ENCODE data around the gene IQGAP1.

IQGAP1 gene

GRCh38 chr15:90365414-90366055 is 22.5 kb upstream of the IQGAP1 start:
- no peaks in the 10 kb centered on the region; a peak in 2 of 22 replicates for H3K36me3 ChIP-seq
- H3K27me3 ChIP-seq = no peaks in the 10 kb centered on the region
- no peak overlapping the region for H3K9ac ChIP-seq
- peak overlapping the region in 2 of 11 experiments; percentile 81 to 88; a peak in 3 of 22 replicates for H3K4me2 ChIP-seq
- no peaks in the 10 kb centered on the region for H4K20me1 ChIP-seq
- no peaks in the 10 kb centered on the region for H3K9me3 ChIP-seq (replicated peaks in 1 of 11)
- no peak for TF ChIP-seq Cebpa-rat (IDR thresholded peaks at IDR 0.05)
- H3K27ac ChIP-seq = peak overlapping the region in 1 of 11 experiments; percentile 4; a peak in 1 of 22 replicates
- H3K4me1 ChIP-seq = peaks cover 24 to 97% (median 38%) of the 10 kb centered on the region in 10 experiments
- no peak overlapping the region for H3K4me3 ChIP-seq

DNA sequence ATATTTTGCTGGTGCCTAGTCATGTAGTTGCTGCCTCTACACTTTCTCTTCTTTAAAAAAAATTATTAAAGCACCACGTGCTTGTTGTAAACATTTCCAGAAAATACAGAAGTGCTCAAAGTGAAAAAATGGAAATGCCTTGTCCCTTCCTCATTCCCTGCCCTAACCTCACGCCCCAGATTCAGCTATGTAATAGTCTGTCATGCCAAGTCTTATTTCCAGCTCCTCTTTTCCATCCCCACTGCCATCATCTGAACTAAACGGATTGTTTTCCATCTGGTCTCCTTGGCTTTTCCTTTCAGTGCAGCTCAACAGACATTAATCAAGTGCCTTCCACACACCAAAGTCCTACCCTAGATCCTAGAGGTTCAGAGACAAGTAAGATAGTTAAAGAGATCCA is 20.5 kb upstream of the IQGAP1 start:
- Histone ChIP-seq H3K4me2 (peak overlapping the region in 4 of 11 experiments; percentile 37 to 88 (median 74); a peak in 8 of 22 replicates), H3K27ac (peak overlapping the region in 4 of 11 experiments; percentile 12 to 77 (median 69); a peak in 6 of 22 replicates), H3K9me3 (replicated peaks in 1 of 11) (no peaks in the 10 kb centered on the region), H3K4me3 (no peak overlapping the region), H3K27me3 (no peaks in the 10 kb centered on the region), H4K20me1 (no peaks in the 10 kb centered on the region), H3K9ac (peak overlapping the region in 3 of 11 experiments; percentile 22 to 69 (median 66); a peak in 4 of 22 replicates), H3K4me1 (peaks cover 22 to 92% (median 35%) of the 10 kb centered on the region in 10 experiments), H3K36me3 (no peaks in the 10 kb centered on the region)
- no peak for TF ChIP-seq Cebpa-rat (IDR thresholded peaks at IDR 0.05)

DNA sequence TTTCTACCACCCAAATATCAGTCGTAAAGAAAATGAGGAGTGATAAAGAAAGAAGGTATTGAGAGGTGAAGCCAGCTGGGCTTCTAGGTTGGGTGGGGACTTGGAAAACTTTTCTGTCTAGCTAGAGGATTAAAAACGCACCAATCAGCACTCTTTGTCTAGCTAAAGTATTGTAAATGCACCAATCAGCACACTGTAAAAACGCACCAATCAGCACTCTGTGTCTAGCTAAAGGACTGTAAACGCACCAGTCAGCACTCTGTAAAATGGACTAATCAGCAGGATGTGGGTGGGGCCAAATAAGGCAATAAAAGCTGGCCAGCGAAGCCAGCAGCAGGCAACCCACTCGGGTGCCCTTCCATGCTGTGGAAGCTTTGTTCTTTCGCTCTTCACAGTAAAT is 13.0 kb upstream of the IQGAP1 start:
- Histone ChIP-seq H3K36me3 (peaks cover 0 to 18% (median 10%) of the 10 kb centered on the region in 11 experiments; a peak in 7 of 22 replicates), H3K27me3 (no peaks in the 10 kb centered on the region), H3K4me3 (no peak overlapping the region), H3K9me3 (replicated peaks in 1 of 11) (peaks cover 41 to 54% (median 46%) of the 10 kb centered on the region in 11 experiments), H3K9ac (no peak overlapping the region), H3K4me1 (peaks cover 40 to 52% (median 45%) of the 10 kb centered on the region in 10 experiments), H3K4me2 (peak overlapping the region in 9 of 11 experiments; percentile 68 to 88 (median 77); a peak in 9 of 22 replicates), H3K27ac (0 out of 22 replicates have a peak overlapping the region, but pooled peaks of 1 of the 11 experiments have one; percentile 82), H4K20me1 (no peaks in the 10 kb centered on the region)
- no peak for TF ChIP-seq Cebpa-rat (IDR thresholded peaks at IDR 0.05)

DNA sequence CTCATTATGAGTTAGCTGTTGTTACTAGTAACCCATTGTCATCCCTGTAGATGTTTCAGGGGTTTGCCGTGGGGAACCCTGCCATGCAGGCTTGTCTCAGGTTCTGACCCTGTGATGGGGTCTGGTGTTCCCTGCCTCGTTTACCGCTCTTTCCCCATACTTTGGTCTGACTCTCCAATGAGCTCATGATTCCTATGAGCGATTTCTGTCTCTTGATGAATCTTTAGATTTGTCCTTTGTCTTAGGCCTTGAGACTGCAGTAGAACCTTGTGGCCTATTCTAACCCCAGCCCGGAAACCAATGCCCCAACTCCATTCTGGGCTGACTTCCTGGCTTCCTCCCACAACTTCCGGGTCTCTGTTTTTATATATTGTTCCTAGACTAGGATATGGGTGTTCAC is 11.3 kb upstream of the IQGAP1 start:
- H3K27me3 ChIP-seq = no peaks in the 10 kb centered on the region
- H3K9ac ChIP-seq = peak overlapping the region; percentile 23 to 67 (median 55); a peak in 18 of 22 replicates
- H3K36me3 ChIP-seq = peaks cover 0 to 18% (median 10%) of the 10 kb centered on the region in 11 experiments; a peak in 7 of 22 replicates
- H3K9me3 ChIP-seq (replicated peaks in 1 of 11) = peaks cover 47 to 65% (median 54%) of the 10 kb centered on the region in 11 experiments
- no peak for TF ChIP-seq Cebpa-rat (IDR thresholded peaks at IDR 0.05)
- H3K4me3 ChIP-seq = peak overlapping the region in 8 of 10 experiments; percentile 7 to 30 (median 16); a peak in 9 of 20 replicates
- peak overlapping the region; percentile 68 to 88 (median 79) for H3K4me2 ChIP-seq
- peak overlapping the region; percentile 74 to 88 (median 82) for H3K27ac ChIP-seq
- H3K4me1 ChIP-seq = peaks cover 36 to 41% (median 40%) of the 10 kb centered on the region in 10 experiments
- H4K20me1 ChIP-seq = no peaks in the 10 kb centered on the region

DNA sequence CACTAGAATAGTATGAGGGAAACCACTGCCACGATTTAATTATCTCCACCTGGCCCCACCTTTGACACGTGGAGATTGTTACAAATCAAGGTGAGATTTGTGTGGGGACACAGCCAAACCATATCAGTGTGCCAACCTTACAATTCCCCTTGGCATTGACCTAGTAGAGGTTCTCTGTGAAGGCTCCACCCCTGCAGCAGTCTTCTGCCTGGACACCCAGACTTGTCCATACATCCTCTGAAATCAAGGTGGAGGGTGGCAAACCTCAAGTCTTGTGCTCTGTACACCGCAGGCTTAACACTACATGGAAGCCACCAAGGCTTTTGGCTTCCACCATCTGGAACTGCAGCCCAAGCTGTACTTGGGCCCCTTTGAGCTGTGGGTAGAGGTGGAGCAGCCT is 8.8 kb upstream of the IQGAP1 start:
- Histone ChIP-seq H3K36me3 (peaks cover 0 to 18% (median 10%) of the 10 kb centered on the region in 11 experiments; a peak in 7 of 22 replicates), H3K9ac (no peak overlapping the region), H3K4me2 (no peak overlapping the region), H3K27ac (no peak overlapping the region), H4K20me1 (no peaks in the 10 kb centered on the region), H3K9me3 (replicated peaks in 1 of 11) (peaks cover 47 to 64% (median 54%) of the 10 kb centered on the region in 11 experiments), H3K27me3 (no peaks in the 10 kb centered on the region), H3K4me3 (peak overlapping the region in 4 of 10 experiments; percentile 14 to 30 (median 25); a peak in 4 of 20 replicates), H3K4me1 (peaks cover 51 to 60% (median 57%) of the 10 kb centered on the region in 10 experiments)
- no peak for TF ChIP-seq Cebpa-rat (IDR thresholded peaks at IDR 0.05)

DNA sequence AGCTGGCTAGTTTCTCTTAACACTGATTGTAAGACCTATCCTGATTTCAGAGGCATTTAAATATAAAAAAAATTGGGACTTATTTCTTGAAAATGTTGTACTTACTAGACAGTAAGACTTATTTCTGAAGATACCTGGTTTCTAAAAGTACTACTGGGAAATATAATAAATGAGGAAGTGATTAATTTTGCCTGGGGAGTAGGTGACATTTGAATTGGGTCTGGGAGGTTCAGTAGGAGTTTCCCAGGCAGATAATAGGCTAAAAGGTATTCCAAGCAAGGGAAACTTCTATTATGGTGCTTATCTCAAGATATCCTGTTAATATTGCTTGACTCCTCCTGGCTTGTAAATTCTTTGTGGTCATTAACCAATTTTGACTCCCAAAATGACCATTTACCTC is 6.5 kb upstream of the IQGAP1 start:
- Histone ChIP-seq H3K27ac (peak overlapping the region in 2 of 11 experiments; percentile 60 to 63; a peak in 3 of 22 replicates), H3K4me3 (no peak overlapping the region), H3K27me3 (no peaks in the 10 kb centered on the region), H4K20me1 (no peaks in the 10 kb centered on the region), H3K4me2 (peak overlapping the region in 6 of 11 experiments; percentile 50 to 69 (median 66); a peak in 6 of 22 replicates), H3K4me1 (peaks cover 42 to 47% (median 44%) of the 10 kb centered on the region in 10 experiments), H3K36me3 (peaks cover 0 to 18% (median 9%) of the 10 kb centered on the region in 11 experiments; a peak in 7 of 22 replicates), H3K9ac (no peak overlapping the region), H3K9me3 (replicated peaks in 1 of 11) (peaks cover 28 to 42% (median 37%) of the 10 kb centered on the region in 11 experiments)
- TF ChIP-seq Cebpa-rat (IDR thresholded peaks at IDR 0.05) = no peak

DNA sequence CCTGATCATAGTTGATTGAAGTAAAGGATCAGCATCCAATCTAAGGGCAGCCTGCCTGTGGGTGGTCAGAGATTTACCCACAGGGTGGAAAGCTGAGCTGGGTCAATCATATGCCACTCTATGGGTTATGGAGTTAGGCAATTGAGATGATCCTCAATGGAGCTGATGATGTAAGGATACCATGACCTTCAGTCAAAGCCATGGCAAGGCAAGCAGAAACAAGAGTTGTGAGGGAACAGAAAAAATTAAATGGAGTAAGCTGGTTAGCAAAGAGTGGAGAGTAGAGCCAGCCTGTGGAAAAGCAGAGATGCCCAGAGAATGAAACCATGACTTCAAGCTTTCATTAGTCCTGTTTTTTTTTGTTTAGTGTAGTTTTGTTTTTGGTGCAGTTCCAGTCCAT is 5.7 kb upstream of the IQGAP1 start:
- peak overlapping the region; percentile 50 to 81 (median 64) for H3K4me2 ChIP-seq

GRCh38 chr15:90386221-90386620 is 1.8 kb upstream of the IQGAP1 start:
- Histone ChIP-seq H3K4me2 (no peak overlapping the region), H3K4me1 (peaks cover 42 to 51% (median 48%) of the 10 kb centered on the region in 10 experiments), H3K4me3 (no peak overlapping the region), H4K20me1 (peaks cover 21 to 26% (median 23%) of the 10 kb centered on the region in 11 experiments; a peak in 21 of 22 replicates), H3K27me3 (no peaks in the 10 kb centered on the region), H3K27ac (no peak overlapping the region; a peak in 1 of 22 replicates), H3K9me3 (replicated peaks in 1 of 11) (peaks cover 0 to under 1% (median 0%) of the 10 kb centered on the region in 11 experiments; a peak in 4 of 22 replicates), H3K9ac (no peak overlapping the region), H3K36me3 (peaks cover 7 to 18% (median 9%) of the 10 kb centered on the region in 11 experiments; a peak in 21 of 22 replicates)
- no peak for TF ChIP-seq Cebpa-rat (IDR thresholded peaks at IDR 0.05)

More for the DNA sequence above, 5.7 kb upstream of the IQGAP1 start:
- Histone ChIP-seq H3K4me1 (peaks cover 35 to 40% (median 38%) of the 10 kb centered on the region in 10 experiments), H3K4me3 (no peak overlapping the region), H3K27me3 (no peaks in the 10 kb centered on the region), H3K9ac (peak overlapping the region in 7 of 11 experiments; percentile 2 to 49 (median 19); a peak in 6 of 22 replicates), H3K27ac (peak overlapping the region; percentile 2 to 66 (median 39); a peak in 18 of 22 replicates), H3K36me3 (peaks cover 0 to 18% (median 9%) of the 10 kb centered on the region in 11 experiments; a peak in 7 of 22 replicates), H4K20me1 (no peaks in the 10 kb centered on the region), H3K9me3 (replicated peaks in 1 of 11) (peaks cover 28 to 39% (median 37%) of the 10 kb centered on the region in 11 experiments)
- TF ChIP-seq Cebpa-rat (IDR thresholded peaks at IDR 0.05) = no peak

Data from BLaER1 treated with 17β-estradiol and CSF1 and Interleukin-3, amounts not matched to agents 10 nM and 100 nM (cell line).